GM03348 (cell line): ENCODE data around the gene RFPL3.
"Not testable (repeated sequence)": the region's sequence is repeated elsewhere in the genome, so short reads cannot be mapped to it uniquely, and the experiment has no call there.

Experiments used
- DNase-seq: peaks from one replicate; pipeline ENCODE4 v3.0.0; 2012; ENCODE audit warnings: low spot score

Gene RFPL3

DNA sequence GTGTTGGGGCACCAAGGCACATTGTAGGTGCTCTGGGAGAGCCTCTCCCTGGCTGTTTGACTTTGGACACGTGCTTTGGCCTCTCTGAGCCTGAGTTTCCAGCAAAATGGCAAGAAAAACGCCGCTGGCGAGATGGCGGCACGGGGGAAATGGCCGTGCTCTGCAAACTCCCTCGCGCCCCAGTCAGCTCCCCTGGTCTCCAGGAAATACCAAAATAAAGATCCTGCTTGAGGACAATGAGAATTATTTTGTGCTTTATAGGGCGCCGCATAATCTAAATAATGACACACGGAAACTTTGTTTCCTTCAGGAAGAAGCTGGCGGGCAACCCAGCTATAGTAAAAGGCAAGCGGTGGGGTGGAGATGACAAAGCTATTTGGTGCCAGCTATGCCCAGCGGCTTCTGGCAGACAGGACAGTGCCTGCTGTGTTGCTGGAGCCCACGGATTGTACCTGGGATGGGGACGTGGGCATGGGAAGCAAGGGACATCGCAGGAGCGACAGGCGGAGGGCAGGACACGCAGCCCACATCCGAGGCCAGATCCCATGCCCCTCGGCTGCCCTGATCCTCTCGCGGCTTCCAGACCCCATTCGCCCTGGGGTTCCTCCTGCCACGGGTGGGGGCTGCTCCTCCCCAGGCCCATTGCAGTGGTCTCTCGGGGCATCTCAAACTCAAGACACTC lies 26.3 kb upstream of the RFPL3 start:
- no peak for DNase-seq

DNA sequence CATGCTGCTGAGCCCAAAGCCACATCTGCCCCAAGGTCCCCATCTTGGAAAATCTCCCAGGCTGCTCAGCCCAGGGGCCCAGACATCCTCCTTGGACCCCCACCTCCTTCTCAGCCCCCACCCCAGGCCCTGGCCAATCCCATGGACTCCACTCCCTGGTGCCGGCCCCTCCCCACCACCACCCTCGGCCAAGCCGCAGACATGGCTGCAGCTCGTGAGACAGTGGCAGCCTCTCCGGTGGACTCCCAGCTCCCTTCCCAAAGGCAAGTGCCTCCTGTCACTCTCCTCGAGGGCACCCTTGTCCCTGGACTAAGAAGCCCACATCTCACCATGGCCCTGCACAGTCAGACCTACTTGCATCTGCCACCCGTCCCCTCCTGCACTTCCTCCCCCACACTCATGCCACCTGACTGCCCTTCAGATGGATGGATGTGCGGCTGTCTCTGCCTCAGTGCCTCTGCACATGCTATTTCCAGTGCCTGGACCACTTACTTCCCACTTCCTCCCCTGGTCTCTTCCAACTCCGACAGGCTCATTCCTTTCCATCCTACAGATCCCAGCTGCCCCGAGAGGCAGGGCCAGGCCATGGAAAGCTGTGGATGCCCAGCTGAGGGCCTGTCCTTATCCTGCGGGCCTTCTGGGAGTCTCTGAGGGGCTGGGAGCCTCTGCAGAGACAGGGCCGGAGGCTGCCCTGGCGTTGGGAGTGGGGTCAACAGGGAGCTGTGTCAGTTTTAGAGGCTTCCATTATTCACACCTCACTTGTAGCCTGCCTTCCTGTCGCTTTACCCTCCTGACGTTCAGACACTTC lies 25.5 kb upstream of the RFPL3 start:
- DNase-seq, result no peak

DNA sequence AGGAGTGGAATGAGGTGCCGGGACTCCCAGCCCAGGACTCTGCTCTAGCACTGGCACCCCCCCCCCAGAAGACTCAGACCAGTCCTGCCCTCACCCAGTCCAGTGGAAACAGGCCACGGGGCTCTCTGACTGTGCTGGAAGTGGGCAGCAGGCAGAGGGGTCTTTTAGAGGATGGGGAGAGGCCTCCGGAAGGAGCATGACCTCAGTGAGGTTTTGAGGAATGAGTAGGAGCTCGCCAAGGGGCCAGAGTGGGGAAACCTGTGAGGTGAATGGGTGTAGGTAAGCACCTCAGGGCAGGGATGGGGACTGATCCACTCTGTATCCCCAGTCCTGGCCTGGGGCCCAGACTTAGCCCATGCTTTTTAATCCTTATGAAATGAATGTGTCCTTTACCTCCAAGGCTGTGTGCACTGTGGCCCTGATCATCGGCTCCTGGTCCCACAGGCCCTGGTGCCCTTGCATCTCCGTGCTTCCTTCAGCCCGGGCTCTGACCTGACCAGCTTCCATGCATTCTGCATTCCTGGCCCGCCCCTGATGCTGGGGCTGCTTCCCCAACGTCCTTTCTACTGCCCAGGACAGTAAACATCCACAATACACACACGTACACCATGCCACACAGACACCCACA lies 24.4 kb upstream of the RFPL3 start:
- DNase-seq, result no peak

DNA sequence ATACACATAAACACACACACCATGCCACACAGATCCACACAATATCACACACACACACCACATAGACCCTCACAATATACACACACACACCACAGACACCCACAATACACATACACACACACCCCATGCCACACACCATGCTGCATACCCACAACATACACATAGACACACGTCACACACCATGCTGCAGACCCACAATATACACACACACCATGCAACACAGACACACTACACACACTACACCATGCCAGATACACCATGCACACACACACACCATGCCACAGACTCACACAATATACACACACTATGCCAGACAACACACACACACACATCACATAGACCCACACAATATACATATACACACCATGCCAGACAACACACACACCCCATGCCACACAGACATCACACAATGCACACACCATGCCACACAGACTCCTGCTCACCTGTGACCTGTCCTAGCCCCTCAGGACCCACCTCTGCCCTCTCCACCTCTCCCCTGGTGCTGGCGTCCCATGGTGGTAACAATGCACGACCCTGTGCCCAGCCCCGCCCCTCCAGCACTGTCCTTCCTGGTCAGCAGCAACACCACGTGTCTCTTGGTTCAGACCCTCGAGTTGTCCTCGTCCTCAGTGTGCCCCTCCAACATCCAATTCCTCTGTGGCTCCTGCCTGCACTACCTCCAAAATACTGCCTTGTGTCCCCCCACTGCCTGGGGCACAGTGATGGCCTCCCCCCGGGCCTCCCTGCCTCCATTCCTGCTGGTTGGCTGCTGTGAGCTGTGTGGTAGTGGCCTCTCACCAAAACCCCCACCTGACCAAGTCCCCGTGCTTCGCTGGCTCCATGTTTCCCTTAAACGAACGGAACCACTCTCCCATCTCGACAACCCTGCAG lies 23.7 kb upstream of the RFPL3 start:
- no peak for DNase-seq

DNA sequence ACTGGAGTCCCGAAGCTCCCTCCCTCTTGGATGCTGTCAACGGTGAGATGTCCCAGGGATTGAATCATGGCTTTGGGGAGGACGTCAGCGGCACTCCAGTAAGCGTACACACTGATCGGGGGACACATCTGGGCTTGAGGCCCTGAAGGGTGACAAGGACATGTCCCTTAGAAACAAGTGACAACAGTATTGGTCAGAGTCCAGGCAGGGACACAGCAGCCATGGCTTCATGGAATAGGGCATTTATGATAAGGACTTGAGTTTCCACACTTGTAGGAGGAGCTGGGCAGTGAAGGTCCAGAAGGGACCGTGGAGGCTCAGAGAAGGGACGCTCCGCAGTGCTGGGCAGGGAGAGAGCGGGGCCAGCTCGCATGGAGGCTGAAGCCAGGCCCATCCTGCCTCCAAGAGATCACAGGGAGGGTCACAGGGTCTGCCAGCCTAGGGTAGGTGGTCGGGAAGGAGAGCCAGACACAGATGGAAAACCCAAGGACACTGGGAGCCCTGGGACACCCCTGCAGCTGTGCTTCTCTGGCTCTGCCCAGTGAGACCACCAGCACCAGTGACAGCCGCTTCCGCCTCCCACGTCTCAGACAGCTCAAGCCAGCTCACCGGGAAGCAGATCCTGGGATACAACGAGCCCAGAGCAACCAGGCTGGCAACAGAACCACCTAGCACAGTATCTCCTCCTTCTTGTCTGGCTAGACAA lies 22.9 kb upstream of the RFPL3 start:
- no peak for DNase-seq

DNA sequence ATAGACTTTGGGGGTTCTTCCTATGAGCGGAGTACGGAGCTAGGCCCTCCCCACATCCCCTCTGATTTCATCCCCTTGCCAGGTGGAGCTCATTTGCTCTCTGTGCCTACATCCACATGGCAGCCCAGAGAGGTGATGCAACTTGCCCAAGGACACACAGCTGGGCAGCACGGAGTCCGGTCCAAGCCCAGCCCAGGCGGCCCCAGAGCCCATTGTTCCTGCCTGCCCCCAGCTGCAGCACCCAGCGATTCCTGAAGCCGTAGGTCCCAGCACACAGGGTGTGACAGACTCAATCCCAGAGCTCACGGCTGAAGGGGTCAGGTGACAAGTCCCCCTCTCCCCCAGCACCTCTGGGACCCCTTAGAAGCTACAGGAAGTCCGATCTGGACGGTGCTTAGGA lies 22.2 kb upstream of the RFPL3 start:
- no peak for DNase-seq

DNA sequence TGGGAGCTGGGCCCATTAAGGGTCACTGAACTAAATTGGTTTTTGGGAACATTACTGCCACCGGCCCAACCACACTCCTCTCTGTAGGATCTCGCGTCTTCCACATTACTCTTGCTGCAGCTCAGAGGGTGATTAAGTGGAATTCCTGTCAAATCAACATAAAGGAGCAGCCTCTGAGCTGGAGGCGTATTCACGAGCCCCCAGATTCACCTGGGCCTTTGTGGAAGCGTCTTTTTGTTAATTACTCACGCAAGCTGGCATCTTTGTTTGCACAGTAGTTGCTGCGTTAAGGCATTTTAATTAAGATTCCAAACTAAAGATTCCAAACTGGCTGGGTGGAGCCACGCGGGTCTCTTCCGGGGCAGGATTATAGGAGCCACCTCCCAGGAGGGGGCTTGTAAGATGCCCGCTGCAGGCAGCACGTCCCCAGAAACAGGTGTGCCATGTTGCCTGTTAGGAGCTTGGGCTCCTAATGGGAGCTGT lies 21.5 kb upstream of the RFPL3 start:
- DNase-seq, result no peak

- no peak for DNase-seq
Observed at GRCh38 chr22:32336771-32337424, 20.8 kb upstream of the RFPL3 start.

- DNase-seq, result not testable (repeated sequence)
Observed at GRCh38 chr22:32337425-32337824, 20.2 kb upstream of the RFPL3 start.

DNA sequence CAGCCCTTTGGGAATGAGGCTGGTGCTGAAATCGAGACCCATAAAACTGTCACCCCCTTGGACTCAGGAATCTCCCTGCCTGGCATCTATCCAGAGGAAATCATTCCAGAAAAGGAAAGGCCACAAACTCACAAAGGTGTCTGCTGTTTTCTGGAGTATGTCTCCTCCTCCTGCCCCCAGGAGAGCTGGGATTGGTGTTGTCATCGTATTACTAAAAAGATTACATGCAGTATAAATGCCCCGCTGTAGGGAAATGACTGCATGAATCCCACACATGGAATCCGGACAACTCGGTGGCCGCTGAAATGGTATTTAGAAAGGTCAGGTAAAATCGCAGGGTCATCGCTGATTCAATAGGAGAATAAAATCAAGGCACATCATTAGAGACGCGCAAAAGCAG lies 18.9 kb upstream of the RFPL3 start:
- DNase-seq, result no peak

- DNase-seq, result no peak
Observed at GRCh38 chr22:32339190-32340012, 18.3 kb upstream of the RFPL3 start.

GRCh38 chr22:32340411-32340810 lies 17.3 kb upstream of the RFPL3 start:
- DNase-seq, result no peak

DNA sequence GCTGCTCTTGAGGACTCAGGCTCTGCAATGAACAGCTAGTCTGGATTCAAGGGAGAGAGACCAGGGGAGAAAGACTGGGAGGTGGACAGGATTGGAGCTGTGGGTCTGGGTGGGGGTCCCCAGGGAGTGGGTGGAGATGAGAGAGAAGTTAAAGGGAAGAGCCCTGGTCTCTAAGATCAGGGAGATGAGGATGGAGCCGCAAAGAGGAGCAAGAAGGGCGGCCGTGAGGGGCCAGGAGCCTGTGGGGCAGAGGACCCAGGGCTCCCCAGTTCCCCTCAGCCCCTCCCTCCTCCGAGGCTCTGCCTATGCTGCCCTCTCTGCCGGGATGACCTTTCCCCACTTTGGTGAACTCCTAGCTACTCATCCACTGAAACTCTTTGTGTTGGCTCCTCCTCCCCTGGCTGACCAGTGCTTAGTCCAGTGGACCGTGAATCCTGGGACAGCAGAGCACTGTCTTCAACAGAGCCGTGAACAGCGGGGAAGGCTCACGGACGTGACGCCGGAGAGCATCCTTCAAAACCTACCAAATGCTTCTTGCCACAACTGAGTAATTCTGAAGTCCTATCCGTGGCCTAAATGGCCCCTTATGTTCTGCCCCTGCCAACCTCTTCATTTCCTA lies 16.4 kb upstream of the RFPL3 start:
- DNase-seq, result no peak

DNA sequence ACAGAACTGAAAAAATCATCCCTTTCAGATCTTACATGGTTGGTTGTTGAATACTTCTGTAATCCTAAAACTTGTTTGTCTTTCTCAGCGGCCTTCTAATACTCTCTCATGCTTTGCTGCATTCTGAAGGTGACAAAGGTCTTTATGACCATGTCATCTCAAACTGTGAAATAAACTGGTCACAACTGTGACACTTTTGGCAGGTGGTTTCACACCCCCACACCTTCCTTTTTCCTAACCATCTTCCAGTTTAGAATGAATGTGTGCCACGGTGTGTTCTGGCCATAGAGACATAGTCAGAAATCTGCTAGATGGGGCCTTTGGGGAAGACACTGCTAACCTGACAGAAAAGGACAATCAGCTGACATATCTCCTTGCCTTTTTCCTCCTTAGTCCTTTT lies 14.7 kb upstream of the RFPL3 start:
- no peak for DNase-seq

DNA sequence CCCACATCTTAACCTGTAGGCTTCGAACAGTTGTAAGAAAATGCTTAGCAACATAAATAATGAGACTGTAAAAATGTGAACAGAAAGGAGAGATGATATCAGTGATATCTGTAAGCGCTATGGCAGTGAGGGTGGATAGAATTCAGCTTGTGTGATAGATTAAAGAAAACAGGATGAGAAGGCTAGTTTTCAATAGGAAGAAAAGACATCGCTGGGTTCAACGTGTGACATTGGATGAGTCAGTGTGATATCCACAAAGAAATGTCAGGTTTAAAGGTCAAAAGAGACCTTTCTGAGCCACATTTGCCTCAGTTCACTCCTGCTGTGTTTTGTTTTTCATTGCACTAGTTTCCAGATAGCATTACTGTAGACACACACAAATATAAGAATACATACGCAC lies 13.7 kb upstream of the RFPL3 start:
- DNase-seq, result no peak

DNA sequence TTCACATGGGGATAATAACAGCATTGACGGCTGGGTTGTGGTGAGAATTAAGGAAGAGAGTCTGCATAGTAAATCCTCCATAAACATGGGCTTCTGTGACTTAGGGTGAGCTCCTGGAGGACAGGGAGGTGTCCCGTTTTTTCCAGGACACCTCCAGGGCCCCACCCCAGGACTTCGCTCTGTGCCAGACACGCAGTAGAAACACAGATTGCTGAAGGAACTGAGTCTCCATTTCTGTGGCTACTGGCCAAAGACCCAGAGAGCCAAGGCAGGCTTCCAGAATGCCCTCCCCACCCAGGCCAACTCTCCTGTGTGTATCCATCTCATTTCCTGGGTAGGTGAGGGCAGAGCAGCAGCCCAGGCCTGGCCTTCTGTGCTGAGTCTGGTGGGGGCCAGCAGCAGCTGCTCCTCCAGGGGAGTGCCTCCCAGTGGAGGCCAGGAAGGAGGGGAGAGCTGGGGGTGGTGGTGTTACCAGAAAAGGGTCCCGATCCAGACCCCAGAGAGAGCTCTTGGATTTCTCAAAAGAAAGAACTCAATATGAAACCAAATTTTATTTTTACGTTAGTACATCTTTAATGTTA lies 9.5 kb upstream of the RFPL3 start:
- no peak for DNase-seq

GRCh38 chr22:32351875-32352274 lies 5.8 kb upstream of the RFPL3 start:
- not testable (repeated sequence) for DNase-seq

DNA sequence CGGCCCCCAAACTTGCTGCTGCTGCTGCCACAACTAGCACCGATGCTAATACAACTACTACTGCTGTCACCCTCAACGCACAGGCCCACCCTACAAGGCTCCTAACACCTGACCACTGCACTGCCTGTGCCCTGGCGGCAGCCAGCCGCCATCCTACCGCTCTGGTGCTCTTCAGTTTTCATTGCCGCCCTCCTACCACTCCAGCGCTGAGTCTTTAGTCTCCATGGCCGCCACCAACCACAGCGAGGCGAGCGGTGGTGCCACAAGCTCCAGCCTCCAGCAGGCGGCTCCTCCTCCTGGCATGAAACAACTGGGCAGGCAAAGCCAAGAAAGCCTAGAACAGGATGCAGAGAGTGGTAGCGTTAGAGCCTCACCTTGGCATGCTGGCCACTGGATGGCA lies 5.0 kb upstream of the RFPL3 start:
- DNase-seq, result no peak

GRCh38 chr22:32353292-32353691 lies 4.4 kb upstream of the RFPL3 start:
- DNase-seq, result no peak
